Renal cortical epithelial cell (primary cell): ENCODE results near the gene HDAC7. TPM values are rescaled to one million over a fixed set of nuclear protein-coding genes. Genes with fewer than 3 reads are reported as not detected.
A peak's percentile ranks its signal among the peaks of the same experiment; 100 is the strongest.

ENCODE experiments used
- DNase-seq: peaks from one replicate; pipeline ENCODE4 v3.0.0-alpha.2; 2011; ENCODE audit warnings: low read depth
- total RNA-seq: library from RNA; depleted of rRNA; stranded (reverse); fragments of >200 nt; gene quantifications from 2 replicates; pipeline ENCODE4 v1.2.3, GENCODE V29; 2014

Gene HDAC7
- total RNA-seq, 1 donor from 2014 or later, result 56.4 TPM

- no peak for DNase-seq
Measured at GRCh38 chr12:47747596-47748506, 71.9 kb downstream of the HDAC7 start.

GRCh38 chr12:47747126-47747525 lies 72.6 kb downstream of the HDAC7 start:
- no peak for DNase-seq

GRCh38 chr12:47746523-47746922 lies 73.2 kb downstream of the HDAC7 start:
- DNase-seq, result no peak

GRCh38 chr12:47746073-47746472 lies 73.6 kb downstream of the HDAC7 start:
- DNase-seq, result no peak

GRCh38 chr12:47745485-47746041 lies 74.1 kb downstream of the HDAC7 start:
- no peak for DNase-seq

- DNase-seq, result no peak
Measured at GRCh38 chr12:47744778-47745436, 74.8 kb downstream of the HDAC7 start.

- no peak for DNase-seq
Measured at GRCh38 chr12:47744005-47744651, 75.6 kb downstream of the HDAC7 start.

- no peak for DNase-seq
Measured at GRCh38 chr12:47743311-47743860, 76.3 kb downstream of the HDAC7 start.

- no peak for DNase-seq
Measured at GRCh38 chr12:47742253-47742825, 77.4 kb downstream of the HDAC7 start.

- DNase-seq, result peak; percentile 78
Measured at GRCh38 chr12:47741340-47741703, 78.4 kb downstream of the HDAC7 start.

- DNase-seq, result no peak
Measured at GRCh38 chr12:47740606-47741339, 78.9 kb downstream of the HDAC7 start.

GRCh38 chr12:47739979-47740378 lies 79.7 kb downstream of the HDAC7 start:
- DNase-seq, result no peak

GRCh38 chr12:47739297-47739696 lies 80.4 kb downstream of the HDAC7 start:
- DNase-seq, result no peak

GRCh38 chr12:47737936-47738594 lies 81.6 kb downstream of the HDAC7 start:
- DNase-seq, result no peak

GRCh38 chr12:47736877-47737676 lies 82.6 kb downstream of the HDAC7 start:
- no peak for DNase-seq

GRCh38 chr12:47736216-47736615 lies 83.5 kb downstream of the HDAC7 start:
- no peak for DNase-seq

- no peak for DNase-seq
Measured at GRCh38 chr12:47735649-47736048, 84.1 kb downstream of the HDAC7 start.

- DNase-seq, result no peak
Measured at GRCh38 chr12:47734725-47735480, 84.8 kb downstream of the HDAC7 start.

- no peak for DNase-seq
Measured at GRCh38 chr12:47733142-47733541, 86.6 kb downstream of the HDAC7 start.
